ENCODE results near the gene CLEC1A. TPM values are rescaled to one million over a fixed set of nuclear protein-coding genes. Genes with fewer than 3 reads are reported as not detected.

Gene CLEC1A
- total RNA-seq, 4 donors from 2014 or later, result 2.1 TPM; not detected in 3

- no peaks in the 10 kb centered on the region for H3K27me3 ChIP-seq
- no peak for TF ChIP-seq CTCF (IDR thresholded peaks at IDR 0.05)
- no peak for TF ChIP-seq POLR2A (IDR thresholded peaks at IDR 0.05)
- H3K9me3 ChIP-seq, result no peaks in the 10 kb centered on the region
- no peaks in the 10 kb centered on the region for H3K4me1 ChIP-seq
- H3K4me3 ChIP-seq, result no peak overlapping the region
- no peaks in the 10 kb centered on the region for H3K36me3 ChIP-seq
- H3K27ac ChIP-seq, result no peak overlapping the region
- no peak for DNase-seq
Observed at GRCh38 chr12:10122689-10123088, 23.9 kb upstream of the CLEC1A start.

- Histone ChIP-seq H3K4me1 (no peaks in the 10 kb centered on the region), H3K36me3 (no peaks in the 10 kb centered on the region), H3K9me3 (no peaks in the 10 kb centered on the region), H3K4me3 (no peak overlapping the region), H3K27me3 (no peaks in the 10 kb centered on the region), H3K27ac (no peak overlapping the region)
- TF ChIP-seq POLR2A (IDR thresholded peaks at IDR 0.05), result no peak
- no peak for TF ChIP-seq CTCF (IDR thresholded peaks at IDR 0.05)
- no peak for DNase-seq
Observed at GRCh38 chr12:10121278-10121677, 22.5 kb upstream of the CLEC1A start.

GRCh38 chr12:10119066-10119465 lies 20.3 kb upstream of the CLEC1A start:
- no peaks in the 10 kb centered on the region for H3K36me3 ChIP-seq
- H3K4me1 ChIP-seq, result no peaks in the 10 kb centered on the region
- H3K4me3 ChIP-seq, result no peak overlapping the region
- no peak for TF ChIP-seq CTCF (IDR thresholded peaks at IDR 0.05)
- no peak for TF ChIP-seq POLR2A (IDR thresholded peaks at IDR 0.05)
- no peaks in the 10 kb centered on the region for H3K9me3 ChIP-seq
- DNase-seq, result no peak
- no peak overlapping the region for H3K27ac ChIP-seq
- H3K27me3 ChIP-seq, result no peaks in the 10 kb centered on the region

- Histone ChIP-seq H3K4me1 (no peaks in the 10 kb centered on the region), H3K36me3 (no peaks in the 10 kb centered on the region), H3K27me3 (no peaks in the 10 kb centered on the region), H3K4me3 (no peak overlapping the region), H3K9me3 (no peaks in the 10 kb centered on the region), H3K27ac (no peak overlapping the region)
- DNase-seq, result no peak
- TF ChIP-seq POLR2A (IDR thresholded peaks at IDR 0.05) (no peak), CTCF (IDR thresholded peaks at IDR 0.05) (no peak)
Observed at GRCh38 chr12:10115890-10116289, 17.1 kb upstream of the CLEC1A start.

- no peak for DNase-seq
- TF ChIP-seq POLR2A (IDR thresholded peaks at IDR 0.05) (no peak), CTCF (IDR thresholded peaks at IDR 0.05) (no peak)
- Histone ChIP-seq H3K4me3 (no peak overlapping the region), H3K27me3 (no peaks in the 10 kb centered on the region), H3K9me3 (no peaks in the 10 kb centered on the region), H3K4me1 (no peaks in the 10 kb centered on the region), H3K36me3 (no peaks in the 10 kb centered on the region), H3K27ac (no peak overlapping the region)
Observed at GRCh38 chr12:10115311-10115710, 16.5 kb upstream of the CLEC1A start.

- Histone ChIP-seq H3K9me3 (no peaks in the 10 kb centered on the region), H3K27me3 (no peaks in the 10 kb centered on the region), H3K4me1 (no peaks in the 10 kb centered on the region), H3K36me3 (no peaks in the 10 kb centered on the region), H3K27ac (no peak overlapping the region), H3K4me3 (no peak overlapping the region)
- no peak for TF ChIP-seq POLR2A (IDR thresholded peaks at IDR 0.05)
- TF ChIP-seq CTCF (IDR thresholded peaks at IDR 0.05), result no peak
- no peak for DNase-seq
Observed at GRCh38 chr12:10113920-10114319, 15.1 kb upstream of the CLEC1A start.
